ENCODE results near the gene GHR. TPM values are rescaled to one million over a fixed set of nuclear protein-coding genes. Genes with fewer than 3 reads are reported as not detected.
"Not testable (repeated sequence)": the region's sequence is repeated elsewhere in the genome, so short reads cannot be mapped to it uniquely, and the experiment has no call there.

GHR gene
- total RNA-seq, 2 experiments from 2014 or later: not detected

DNA sequence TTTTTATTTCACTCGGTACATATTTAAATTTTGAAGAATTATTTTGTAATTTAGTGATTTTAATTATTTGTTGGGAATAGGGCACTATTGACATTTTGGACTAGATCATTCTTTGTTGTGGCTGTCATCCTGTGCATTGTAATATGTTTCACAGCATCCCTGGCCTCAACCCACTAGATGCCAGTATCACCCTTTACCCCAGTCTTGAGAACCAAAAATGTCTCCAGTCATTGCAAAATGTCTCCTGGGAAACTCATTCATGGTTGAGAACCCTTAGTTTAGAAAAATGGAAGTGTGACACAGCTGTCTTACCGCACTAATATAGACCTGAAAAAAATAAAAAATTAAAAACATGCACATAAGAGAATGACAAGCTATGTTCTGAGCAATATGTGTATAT is 245.0 kb downstream of the GHR start:
- CTCF ChIA-PET: interaction anchor here (2.0 kb wide), 1 partner anchor 99 kb away, joined by 5 read pairs; no protein-coding TSS in a partner anchor
- Mint-ChIP-seq H3K9me3 (ENCODE audit: low read depth) (no peaks in the 10 kb centered on the region), H3K36me3 (no peaks in the 10 kb centered on the region), H3K27me3 (peaks cover 12% of the 10 kb centered on the region), H3K4me1 (no peaks in the 10 kb centered on the region), H3K4me3 (no peak overlapping the region), H3K27ac (no peak overlapping the region)
- DNase-seq: no peak
- no peak for ATAC-seq

DNA sequence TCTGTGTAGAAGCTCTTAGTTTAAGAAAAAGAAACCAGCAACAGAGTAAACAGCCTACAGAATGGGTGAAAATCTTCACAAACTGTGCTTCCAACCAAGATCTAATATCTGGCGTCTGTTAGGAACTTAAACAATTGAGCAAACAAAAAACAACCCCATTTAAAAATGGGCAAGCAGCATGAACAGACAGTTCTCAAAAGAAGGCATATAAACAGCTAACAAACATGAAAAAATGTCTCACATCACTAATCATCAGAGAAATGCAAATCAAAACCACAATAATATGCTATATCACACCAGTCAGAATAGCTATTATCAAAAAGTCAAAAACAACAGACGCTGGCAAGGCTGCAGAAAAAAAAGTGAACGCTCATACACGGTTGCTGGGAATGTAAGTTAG is 249.7 kb downstream of the GHR start:
- H3K27ac Mint-ChIP-seq: no peak overlapping the region
- CTCF ChIA-PET: no interaction called here
- peaks cover 3% of the 10 kb centered on the region for H3K4me1 Mint-ChIP-seq
- DNase-seq (no peak), ATAC-seq (no peak)
- no peaks in the 10 kb centered on the region for H3K9me3 Mint-ChIP-seq (ENCODE audit: low read depth)
- H3K27me3 Mint-ChIP-seq: peaks cover 19% of the 10 kb centered on the region
- no peak overlapping the region for H3K4me3 Mint-ChIP-seq
- H3K36me3 Mint-ChIP-seq: no peaks in the 10 kb centered on the region

DNA sequence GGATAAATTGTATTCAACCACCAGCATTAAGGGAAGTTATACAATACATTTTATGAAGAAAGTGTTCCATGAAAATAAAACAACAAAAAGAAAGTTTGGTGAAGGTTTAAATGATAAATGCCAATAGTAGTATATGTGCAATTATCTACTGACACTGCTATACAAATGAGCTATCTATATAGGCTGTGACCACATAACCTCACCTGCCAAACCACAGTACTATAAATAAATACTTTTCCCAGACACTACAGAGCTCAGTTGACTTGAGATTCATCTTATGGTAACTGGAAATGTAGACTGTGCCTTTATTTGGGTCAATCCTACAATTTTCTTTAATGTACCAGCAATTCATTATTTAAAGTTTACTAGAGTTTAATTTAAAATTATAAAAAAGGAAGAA is 252.4 kb downstream of the GHR start:
- no peaks in the 10 kb centered on the region for H3K9me3 Mint-ChIP-seq (ENCODE audit: low read depth)
- peaks cover 3% of the 10 kb centered on the region for H3K4me1 Mint-ChIP-seq
- H3K27me3 Mint-ChIP-seq: peaks cover 6% of the 10 kb centered on the region
- no peaks in the 10 kb centered on the region for H3K36me3 Mint-ChIP-seq
- no peak overlapping the region for H3K4me3 Mint-ChIP-seq
- no peak for ATAC-seq
- H3K27ac Mint-ChIP-seq: no peak overlapping the region
- no peak for DNase-seq
- CTCF ChIA-PET: no interaction called here

DNA sequence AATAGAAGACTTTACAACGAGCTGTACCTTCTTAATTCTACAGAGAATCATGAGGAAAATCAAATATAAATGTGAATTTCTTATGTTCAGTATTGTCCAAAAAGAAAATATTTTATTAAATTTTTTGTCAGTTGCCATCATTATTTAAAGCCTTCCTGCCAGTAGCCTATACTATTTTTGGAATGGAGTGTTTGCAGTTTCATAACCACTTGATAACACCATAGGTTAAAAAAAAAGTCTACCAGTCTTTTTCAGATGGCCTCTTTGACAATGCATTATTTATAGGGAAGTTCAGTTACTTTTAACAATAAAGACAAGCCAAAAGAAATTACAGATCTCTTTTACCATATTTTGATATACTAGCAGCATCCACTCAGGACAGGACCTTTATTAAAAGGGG is 253.1 kb downstream of the GHR start:
- Mint-ChIP-seq H3K36me3 (no peaks in the 10 kb centered on the region), H3K9me3 (ENCODE audit: low read depth) (no peaks in the 10 kb centered on the region), H3K4me1 (peaks cover 3% of the 10 kb centered on the region), H3K27me3 (peaks cover 6% of the 10 kb centered on the region), H3K27ac (no peak overlapping the region), H3K4me3 (no peak overlapping the region)
- ATAC-seq (no peak), DNase-seq (no peak)
- CTCF ChIA-PET: no interaction called here

DNA sequence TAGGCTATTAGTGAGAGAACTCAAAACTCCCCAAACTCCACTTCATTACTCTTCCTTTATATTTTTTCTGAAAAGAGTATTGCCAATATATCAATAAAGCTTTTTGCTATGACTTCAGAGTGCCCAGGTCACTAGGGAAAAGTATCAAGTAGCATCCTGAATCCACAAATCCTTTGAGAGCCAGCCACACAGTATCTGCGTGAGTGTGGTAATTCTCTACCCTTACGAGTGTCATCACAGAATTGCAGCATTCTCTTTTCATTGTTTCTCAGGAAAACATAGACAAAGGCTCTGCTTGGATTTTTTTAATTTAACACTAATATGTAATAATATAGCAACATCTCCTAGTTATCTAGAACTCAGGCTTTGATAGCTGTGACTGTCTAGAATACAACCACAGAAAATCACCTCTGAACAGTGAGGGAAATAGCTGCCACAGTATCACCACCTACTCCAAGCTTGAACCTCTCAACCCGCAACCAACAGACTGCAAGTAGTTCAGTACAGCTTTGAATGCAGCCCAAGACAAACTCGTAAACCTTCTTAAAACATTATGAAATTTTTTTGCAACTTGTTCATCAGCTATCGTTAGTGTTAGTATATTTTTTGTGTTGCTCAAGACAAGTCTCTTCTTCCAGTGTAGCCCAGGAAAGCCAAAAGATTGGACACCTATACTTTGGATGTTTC is 254.1 kb downstream of the GHR start:
- CTCF ChIA-PET: no interaction called here
- Mint-ChIP-seq H3K4me1 (peaks cover 3% of the 10 kb centered on the region), H3K27me3 (peaks cover 6% of the 10 kb centered on the region), H3K9me3 (ENCODE audit: low read depth) (no peaks in the 10 kb centered on the region), H3K27ac (no peak overlapping the region), H3K36me3 (no peaks in the 10 kb centered on the region), H3K4me3 (no peak overlapping the region)
- DNase-seq (no peak), ATAC-seq (no peak)

DNA sequence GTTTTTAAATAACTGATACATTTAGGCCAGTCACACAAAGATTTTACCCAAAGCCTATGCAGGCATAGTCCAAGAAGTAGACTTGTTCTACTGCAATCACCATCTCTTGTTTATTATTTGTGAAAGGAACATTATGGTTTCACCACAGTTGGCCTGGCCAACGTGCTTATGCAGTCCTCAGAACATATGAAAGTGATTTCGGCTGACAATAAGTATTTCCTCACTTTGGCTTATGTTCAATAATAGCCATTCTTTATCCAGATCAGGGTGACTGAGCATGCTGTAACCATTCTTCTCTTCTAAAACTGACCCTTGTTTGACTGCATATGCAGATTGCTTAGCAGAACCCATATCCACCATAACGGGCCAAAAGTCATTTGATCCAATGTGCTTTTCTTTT is 256.8 kb downstream of the GHR start:
- ATAC-seq: no peak
- Mint-ChIP-seq H3K27me3 (peaks cover 3% of the 10 kb centered on the region), H3K9me3 (ENCODE audit: low read depth) (peaks cover 1% of the 10 kb centered on the region), H3K4me3 (no peak overlapping the region), H3K36me3 (no peaks in the 10 kb centered on the region), H3K4me1 (peaks cover 3% of the 10 kb centered on the region), H3K27ac (no peak overlapping the region)
- DNase-seq: no peak
- CTCF ChIA-PET: no interaction called here

DNA sequence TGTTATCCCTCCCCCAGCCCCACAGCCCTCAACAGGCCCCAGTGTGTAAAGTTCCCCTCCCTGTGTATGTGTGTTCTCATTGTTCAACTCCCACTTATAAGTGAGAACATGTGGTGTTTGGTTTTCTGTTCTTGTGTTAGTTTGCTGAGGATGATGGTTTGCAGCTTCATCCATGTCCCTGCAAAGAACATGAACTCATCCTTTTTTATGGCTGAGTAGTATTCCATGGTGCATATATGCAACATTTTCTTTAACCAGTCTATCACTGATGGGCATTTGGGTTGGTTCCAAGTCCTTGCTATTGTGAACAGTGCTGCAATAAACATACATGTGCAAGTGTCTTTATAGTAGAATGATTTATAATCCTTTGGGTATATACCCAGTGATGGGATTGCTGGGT is 261.8 kb downstream of the GHR start:
- DNase-seq; H3K4me3 Mint-ChIP-seq; H3K4me1 Mint-ChIP-seq; ATAC-seq; CTCF ChIA-PET; H3K9me3 Mint-ChIP-seq (ENCODE audit: low read depth); H3K27ac Mint-ChIP-seq; H3K36me3 Mint-ChIP-seq; H3K27me3 Mint-ChIP-seq: not testable (repeated sequence)

DNA sequence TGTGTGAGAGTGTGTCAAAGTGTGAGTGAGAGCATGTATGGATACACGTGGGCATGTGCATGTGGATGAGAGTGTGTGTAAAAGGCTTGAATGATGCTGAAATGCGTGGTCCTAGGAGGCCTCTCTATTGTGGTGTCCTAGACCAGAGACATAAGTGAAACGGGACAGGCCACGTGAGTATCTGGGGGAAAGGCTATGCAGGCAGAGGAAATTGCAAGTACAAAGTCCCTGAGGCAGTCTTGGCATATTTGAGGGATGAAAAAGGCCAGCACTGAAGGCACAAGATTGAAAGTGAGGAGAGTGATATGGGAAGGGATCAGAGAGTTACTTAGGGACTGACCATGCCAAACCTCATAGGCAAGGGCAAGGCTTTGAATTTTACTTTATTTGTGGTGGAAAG is 266.2 kb downstream of the GHR start:
- CTCF ChIA-PET: no interaction called here
- Mint-ChIP-seq H3K27ac (no peak overlapping the region), H3K27me3 (peaks cover 6% of the 10 kb centered on the region), H3K36me3 (no peaks in the 10 kb centered on the region), H3K4me3 (no peak overlapping the region), H3K9me3 (ENCODE audit: low read depth) (peaks cover 2% of the 10 kb centered on the region), H3K4me1 (no peaks in the 10 kb centered on the region)
- DNase-seq (no peak), ATAC-seq (no peak)

DNA sequence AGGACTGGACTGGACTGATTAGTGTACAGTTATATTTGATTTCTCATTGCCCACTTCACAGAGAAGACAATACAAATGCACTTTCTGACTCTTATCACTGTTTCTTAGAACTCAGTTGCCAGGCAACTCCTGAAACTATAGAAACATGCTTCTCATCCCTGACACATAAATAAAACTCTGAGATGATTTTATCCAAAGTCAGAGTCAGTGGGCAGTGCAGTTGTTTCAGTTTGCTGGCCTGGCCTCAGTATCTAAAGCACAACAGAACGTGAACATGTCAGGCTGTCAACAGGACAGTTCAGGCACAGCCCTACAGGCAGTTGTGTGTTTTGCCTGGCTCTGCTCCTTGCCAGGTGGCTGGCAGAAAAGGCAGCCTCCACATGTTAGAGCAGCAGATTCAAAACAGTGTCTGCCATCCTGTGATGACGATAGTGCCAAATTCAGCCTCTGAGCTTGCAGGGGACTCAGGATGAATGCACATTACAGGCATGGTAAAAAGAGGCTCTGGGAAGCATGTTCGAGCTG is 268.2 kb downstream of the GHR start:
- Mint-ChIP-seq H3K4me1 (no peaks in the 10 kb centered on the region), H3K27me3 (peaks cover 10% of the 10 kb centered on the region), H3K27ac (no peak overlapping the region), H3K9me3 (ENCODE audit: low read depth) (no peaks in the 10 kb centered on the region), H3K4me3 (no peak overlapping the region), H3K36me3 (no peaks in the 10 kb centered on the region)
- CTCF ChIA-PET: no interaction called here
- no peak for ATAC-seq
- no peak for DNase-seq

DNA sequence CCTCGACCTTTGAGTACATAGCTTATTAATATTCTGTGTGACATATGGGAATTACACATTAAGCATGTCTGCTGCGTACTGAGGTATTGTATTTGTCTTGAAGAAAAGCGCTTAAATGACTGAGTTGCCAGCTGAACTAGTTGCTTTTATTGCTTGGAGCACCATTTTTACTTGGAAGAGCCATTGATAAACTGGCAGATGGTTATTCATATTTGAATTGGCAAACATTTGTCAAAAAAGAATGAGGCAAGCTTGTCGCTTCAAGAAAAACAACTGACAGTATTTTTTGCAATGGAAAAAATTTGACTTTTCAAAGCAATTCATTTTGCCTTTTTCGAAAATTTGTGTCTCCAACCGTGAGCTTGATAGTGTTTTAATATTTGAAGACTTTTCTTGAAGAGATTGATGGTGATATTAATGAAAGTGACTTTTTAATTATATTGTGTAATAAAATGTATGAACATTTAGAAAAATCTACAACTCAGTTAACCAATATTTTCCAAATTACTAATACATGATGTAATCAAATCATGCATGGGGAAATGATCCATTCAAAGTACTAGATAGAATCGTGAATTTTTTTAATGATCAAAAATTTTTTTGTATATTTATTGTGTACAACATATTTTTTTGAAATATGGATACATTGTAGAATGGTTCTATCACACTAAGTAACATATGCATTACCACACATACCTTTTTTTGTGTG is 278.3 kb downstream of the GHR start:
- H3K36me3 Mint-ChIP-seq: peaks cover 3% of the 10 kb centered on the region
- ATAC-seq (no peak), DNase-seq (no peak)
- H3K4me3 Mint-ChIP-seq: no peak overlapping the region
- H3K9me3 Mint-ChIP-seq (ENCODE audit: low read depth): no peaks in the 10 kb centered on the region
- CTCF ChIA-PET: no interaction called here
- no peaks in the 10 kb centered on the region for H3K4me1 Mint-ChIP-seq
- peaks cover 33% of the 10 kb centered on the region for H3K27me3 Mint-ChIP-seq
- no peak overlapping the region for H3K27ac Mint-ChIP-seq

DNA sequence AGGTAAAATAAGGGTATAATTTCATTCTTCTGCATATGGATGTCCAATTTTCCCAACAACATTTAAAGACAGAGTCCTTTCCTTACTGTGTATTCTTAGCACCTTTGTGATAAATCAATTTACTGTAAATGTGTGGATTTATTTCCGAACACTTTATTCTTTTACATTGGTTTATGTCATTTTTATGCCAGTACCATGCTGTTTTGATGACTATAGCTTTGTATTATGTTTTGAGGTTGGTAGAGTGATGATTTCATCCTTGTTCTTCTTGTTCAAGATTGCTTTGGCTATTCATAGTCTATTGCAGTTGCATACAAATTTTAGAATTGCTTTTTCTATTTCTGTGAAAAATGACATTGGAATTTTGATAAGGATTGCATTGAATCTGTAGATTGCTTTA is 280.0 kb downstream of the GHR start:
- H3K27ac Mint-ChIP-seq: no peak overlapping the region
- DNase-seq (no peak), ATAC-seq (no peak)
- peaks cover 37% of the 10 kb centered on the region for H3K27me3 Mint-ChIP-seq
- H3K4me1 Mint-ChIP-seq: no peaks in the 10 kb centered on the region
- peaks cover 3% of the 10 kb centered on the region for H3K36me3 Mint-ChIP-seq
- H3K4me3 Mint-ChIP-seq: no peak overlapping the region
- CTCF ChIA-PET: interaction anchor here (0.6 kb wide), 1 partner anchor 67 kb away, joined by 3 read pairs; no protein-coding TSS in a partner anchor
- no peaks in the 10 kb centered on the region for H3K9me3 Mint-ChIP-seq (ENCODE audit: low read depth)

DNA sequence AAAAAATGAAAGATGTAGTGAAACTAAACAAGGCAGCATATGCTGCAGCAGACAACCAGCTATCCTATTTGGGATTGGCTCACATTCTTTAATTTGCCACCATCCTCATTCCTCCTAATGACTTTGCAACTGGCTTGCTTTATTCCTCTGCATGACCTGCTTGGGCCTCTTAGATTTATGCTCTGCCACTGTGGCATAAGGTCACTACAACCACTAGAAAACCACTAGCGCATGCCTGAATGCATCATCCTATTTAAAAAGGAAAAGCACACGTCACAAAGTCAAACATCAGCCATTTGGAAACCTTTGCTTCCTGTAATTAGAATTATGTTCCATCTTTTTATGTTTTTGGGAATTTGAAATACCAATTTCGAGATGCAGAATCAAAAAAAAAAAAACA is 292.5 kb downstream of the GHR start:
- no peak overlapping the region for H3K4me3 Mint-ChIP-seq
- H3K36me3 Mint-ChIP-seq: no peaks in the 10 kb centered on the region
- DNase-seq (no peak), ATAC-seq (no peak)
- peaks cover 32% of the 10 kb centered on the region for H3K4me1 Mint-ChIP-seq
- CTCF ChIA-PET: no interaction called here
- peaks cover 21% of the 10 kb centered on the region for H3K27me3 Mint-ChIP-seq
- no peak overlapping the region for H3K27ac Mint-ChIP-seq
- H3K9me3 Mint-ChIP-seq (ENCODE audit: low read depth): no peaks in the 10 kb centered on the region

DNA sequence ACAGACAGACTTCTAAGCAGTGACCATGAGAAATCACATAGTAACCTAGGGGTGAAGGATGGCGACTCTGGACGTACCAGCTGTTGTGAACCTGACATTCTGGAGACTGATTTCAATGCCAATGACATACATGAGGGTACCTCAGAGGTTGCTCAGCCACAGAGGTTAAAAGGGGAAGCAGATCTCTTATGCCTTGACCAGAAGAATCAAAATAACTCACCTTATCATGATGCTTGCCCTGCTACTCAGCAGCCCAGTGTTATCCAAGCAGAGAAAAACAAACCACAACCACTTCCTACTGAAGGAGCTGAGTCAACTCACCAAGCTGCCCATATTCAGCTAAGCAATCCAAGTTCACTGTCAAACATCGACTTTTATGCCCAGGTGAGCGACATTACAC is 295.4 kb downstream of the GHR start:
- Mint-ChIP-seq H3K36me3 (no peaks in the 10 kb centered on the region), H3K4me1 (peaks cover 36% of the 10 kb centered on the region), H3K4me3 (peak overlapping the region; percentile 48), H3K9me3 (ENCODE audit: low read depth) (no peaks in the 10 kb centered on the region), H3K27me3 (peaks cover 23% of the 10 kb centered on the region), H3K27ac (peak overlapping the region; percentile 61)
- ATAC-seq (peak; percentile 93), DNase-seq (peak; percentile 78)
- CTCF ChIA-PET: interaction anchor here (1.2 to 1.6 kb wide), 3 partner anchors 33 to 862 kb away, joined by 3 to 4 read pairs (median 3); no protein-coding TSS in a partner anchor

DNA sequence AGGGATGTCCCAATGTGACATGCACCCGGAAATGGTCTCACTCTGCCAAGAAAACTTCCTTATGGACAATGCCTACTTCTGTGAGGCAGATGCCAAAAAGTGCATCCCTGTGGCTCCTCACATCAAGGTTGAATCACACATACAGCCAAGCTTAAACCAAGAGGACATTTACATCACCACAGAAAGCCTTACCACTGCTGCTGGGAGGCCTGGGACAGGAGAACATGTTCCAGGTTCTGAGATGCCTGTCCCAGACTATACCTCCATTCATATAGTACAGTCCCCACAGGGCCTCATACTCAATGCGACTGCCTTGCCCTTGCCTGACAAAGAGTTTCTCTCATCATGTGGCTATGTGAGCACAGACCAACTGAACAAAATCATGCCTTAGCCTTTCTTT is 295.8 kb downstream of the GHR start:
- Mint-ChIP-seq H3K4me3 (peak overlapping the region; percentile 48), H3K27me3 (peaks cover 24% of the 10 kb centered on the region), H3K9me3 (ENCODE audit: low read depth) (no peaks in the 10 kb centered on the region), H3K36me3 (no peaks in the 10 kb centered on the region), H3K27ac (peak overlapping the region; percentile 61), H3K4me1 (peaks cover 36% of the 10 kb centered on the region)
- CTCF ChIA-PET: interaction anchor here (1.2 to 1.6 kb wide), 3 partner anchors 33 to 863 kb away, joined by 3 to 4 read pairs (median 3); no protein-coding TSS in a partner anchor
- no peak for DNase-seq
- peak; percentile 51 for ATAC-seq
